CD4-positive, alpha-beta T cell treated with Interleukin-17A for 4 hours (primary cell): Measurements from ENCODE around the gene MT1HL1.
"Not testable (repeated sequence)": the region's sequence is repeated elsewhere in the genome, so short reads cannot be mapped to it uniquely, and the experiment has no call there.

ENCODE experiments used
- DNase-seq: peaks from one replicate; pipeline ENCODE4 v3.0.0-alpha.2; 2020; ENCODE audit warnings: mixed read lengths

Gene MT1HL1

GRCh38 chr1:237013608-237014007, 9.4 kb upstream of the MT1HL1 start:
- no peak for DNase-seq

GRCh38 chr1:237012788-237013383, 8.6 kb upstream of the MT1HL1 start:
- no peak for DNase-seq

GRCh38 chr1:237012361-237012760, 8.1 kb upstream of the MT1HL1 start:
- no peak for DNase-seq

GRCh38 chr1:237011432-237011831, 7.2 kb upstream of the MT1HL1 start:
- DNase-seq = no peak

- no peak for DNase-seq
Observed at GRCh38 chr1:237009611-237010010, 5.4 kb upstream of the MT1HL1 start.

GRCh38 chr1:237007147-237007881, 3.1 kb upstream of the MT1HL1 start:
- DNase-seq = no peak

GRCh38 chr1:237005674-237006073, 1.4 kb upstream of the MT1HL1 start:
- no peak for DNase-seq

- DNase-seq = no peak
Observed at GRCh38 chr1:237003516-237003915, 725 bp downstream of the MT1HL1 start.

GRCh38 chr1:237000191-237000590, 4.0 kb downstream of the MT1HL1 start:
- DNase-seq = no peak

- no peak for DNase-seq
Observed at GRCh38 chr1:236998546-236998945, 5.7 kb downstream of the MT1HL1 start.

GRCh38 chr1:236997882-236998281, 6.4 kb downstream of the MT1HL1 start:
- DNase-seq = no peak

GRCh38 chr1:236997361-236997760, 6.9 kb downstream of the MT1HL1 start:
- no peak for DNase-seq

GRCh38 chr1:236994450-236994849, 9.8 kb downstream of the MT1HL1 start:
- DNase-seq = no peak

GRCh38 chr1:236992449-236992848, 11.8 kb downstream of the MT1HL1 start:
- DNase-seq = no peak

GRCh38 chr1:236990052-236990445, 14.2 kb downstream of the MT1HL1 start:
- no peak for DNase-seq

- DNase-seq = no peak
Observed at GRCh38 chr1:236989290-236990051, 14.8 kb downstream of the MT1HL1 start.

GRCh38 chr1:236983818-236984217, 20.4 kb downstream of the MT1HL1 start:
- no peak for DNase-seq

- no peak for DNase-seq
Observed at GRCh38 chr1:236982380-236982779, 21.9 kb downstream of the MT1HL1 start.

- DNase-seq = not testable (repeated sequence)
Observed at GRCh38 chr1:236981431-236981830, 22.8 kb downstream of the MT1HL1 start.

- DNase-seq = no peak
Observed at GRCh38 chr1:236980673-236981072, 23.6 kb downstream of the MT1HL1 start.

- DNase-seq = no peak
Observed at GRCh38 chr1:236979149-236979900, 24.9 kb downstream of the MT1HL1 start.

- DNase-seq = no peak
Observed at GRCh38 chr1:236978740-236979139, 25.5 kb downstream of the MT1HL1 start.

- no peak for DNase-seq
Observed at GRCh38 chr1:236975461-236975860, 28.8 kb downstream of the MT1HL1 start.
